LNCaP clone FGC (cell line): ENCODE results near the gene NAV1.
"Not testable (repeated sequence)": the region's sequence is repeated elsewhere in the genome, so short reads cannot be mapped to it uniquely, and the experiment has no call there.

Source experiments
- DNase-seq: peaks from one replicate; pipeline ENCODE4 v3.0.0-alpha.2; 2011; ENCODE audit warnings: low read depth
- H3K4me3 ChIP-seq: 2 replicates; pipeline ENCODE4 v1.5.1; 2011; ENCODE audit warnings: mild to moderate bottlenecking, low read depth, low read length, control low read depth
- CTCF ChIP-seq: IDR thresholded peaks from 2 replicates; pipeline ENCODE4 v1.5.1; 2012; ENCODE audit warnings: mild to moderate bottlenecking; ENCODE audit not compliant: control insufficient read depth, insufficient read depth; ENCODE audit errors: extremely low read depth

The NAV1 gene

GRCh38 chr1:201545851-201546492, 7.0 kb downstream of the NAV1 start:
- TF ChIP-seq CTCF: no peak
- no peak for DNase-seq

GRCh38 chr1:201549522-201549921, 10.6 kb downstream of the NAV1 start:
- H3K4me3 ChIP-seq, DNase-seq: not testable (repeated sequence)

More at GRCh38 chr1:201545851-201546492, 7.0 kb downstream of the NAV1 start:
- H3K4me3 ChIP-seq: no peak overlapping the region

- TF ChIP-seq CTCF: no peak
Measured at GRCh38 chr1:201551096-201551495, 12.2 kb downstream of the NAV1 start.

GRCh38 chr1:201551877-201552731, 13.2 kb downstream of the NAV1 start:
- DNase-seq: no peak
- H3K4me3 ChIP-seq: no peak overlapping the region
- no peak for TF ChIP-seq CTCF

More at GRCh38 chr1:201551096-201551495, 12.2 kb downstream of the NAV1 start:
- no peak for DNase-seq
- no peak overlapping the region for H3K4me3 ChIP-seq

GRCh38 chr1:201552941-201553351, 14.0 kb downstream of the NAV1 start:
- TF ChIP-seq CTCF: no peak
- no peak overlapping the region for H3K4me3 ChIP-seq
- DNase-seq: no peak

- DNase-seq: no peak
- H3K4me3 ChIP-seq: no peak overlapping the region
- TF ChIP-seq CTCF: no peak
Measured at GRCh38 chr1:201553496-201554189, 14.7 kb downstream of the NAV1 start.

GRCh38 chr1:201554190-201554600, 15.3 kb downstream of the NAV1 start:
- DNase-seq: no peak
- TF ChIP-seq CTCF: no peak
- no peak overlapping the region for H3K4me3 ChIP-seq
